Endothelial cell (in vitro differentiated cells): ENCODE data around the gene CGAS. TPM values are rescaled to one million over a fixed set of nuclear protein-coding genes. Genes with fewer than 3 reads are reported as not detected.

ENCODE experiments used
- DNase-seq: peaks from one replicate; pipeline ENCODE4 v3.0.0; 2021; ENCODE audit warnings: low spot score
- H3K27ac Mint-ChIP-seq: one replicate; pipeline ENCODE4 v1.8.0; 2021; ENCODE audit warnings: mixed read lengths, inconsistent platforms; ENCODE audit not compliant: unreplicated experiment
- H3K27me3 Mint-ChIP-seq: one replicate; pipeline ENCODE4 v1.8.0; 2021; ENCODE audit warnings: mild to moderate bottlenecking, moderate library complexity, mixed read lengths, inconsistent platforms; ENCODE audit not compliant: unreplicated experiment
- H3K36me3 Mint-ChIP-seq: one replicate; pipeline ENCODE4 v1.8.0; 2021; ENCODE audit warnings: mild to moderate bottlenecking, low read depth, mixed read lengths, inconsistent platforms; ENCODE audit not compliant: unreplicated experiment
- H3K4me1 Mint-ChIP-seq: one replicate; pipeline ENCODE4 v1.8.0; 2021; ENCODE audit warnings: mild to moderate bottlenecking, mixed read lengths, inconsistent platforms; ENCODE audit not compliant: unreplicated experiment
- H3K4me3 Mint-ChIP-seq: one replicate; pipeline ENCODE4 v1.8.0; 2021; ENCODE audit warnings: mild to moderate bottlenecking, mixed read lengths, inconsistent platforms; ENCODE audit not compliant: unreplicated experiment
- H3K9me3 Mint-ChIP-seq: one replicate; pipeline ENCODE4 v1.8.0; 2021; ENCODE audit warnings: mixed read lengths, inconsistent platforms; ENCODE audit not compliant: unreplicated experiment
- CTCF ChIP-seq: fragments of 200-600 bp; sonication (generic); IDR thresholded peaks from one replicate; pipeline ENCODE4 v1.5.0; 2021; ENCODE audit warnings: antibody characterized with exemption; ENCODE audit not compliant: unreplicated experiment
- total RNA-seq: library from RNA; stranded (reverse); fragmentation: NEBNext Ultra II Directional; extraction: Animal tissue kit (Norgen Biotek cat#: 25700); gene quantifications from one replicate; pipeline ENCODE4 v1.2.1, GENCODE V29; 2021; ENCODE audit not compliant: unreplicated experiment

The CGAS gene
- total RNA-seq, 1 donor from 2014 or later, result 1.8 TPM

- no peak for TF ChIP-seq CTCF
Observed at GRCh38 chr6:73435236-73435635, 16.9 kb downstream of the CGAS start.

GRCh38 chr6:73421534-73421933 lies 30.6 kb downstream of the CGAS start:
- Mint-ChIP-seq H3K27ac (no peak overlapping the region), H3K36me3 (no peaks in the 10 kb centered on the region), H3K4me1 (peaks cover 4% of the 10 kb centered on the region), H3K27me3 (no peaks in the 10 kb centered on the region), H3K9me3 (no peaks in the 10 kb centered on the region), H3K4me3 (no peak overlapping the region)
- DNase-seq, result no peak
- TF ChIP-seq CTCF, result no peak

More at GRCh38 chr6:73435236-73435635, 16.9 kb downstream of the CGAS start:
- Mint-ChIP-seq H3K36me3 (no peaks in the 10 kb centered on the region), H3K4me1 (no peaks in the 10 kb centered on the region), H3K27me3 (no peaks in the 10 kb centered on the region), H3K4me3 (no peak overlapping the region), H3K27ac (no peak overlapping the region), H3K9me3 (no peaks in the 10 kb centered on the region)
- DNase-seq, result no peak

GRCh38 chr6:73418081-73418741 lies 33.9 kb downstream of the CGAS start:
- H3K9me3 Mint-ChIP-seq, result no peaks in the 10 kb centered on the region
- DNase-seq, result no peak
- no peaks in the 10 kb centered on the region for H3K27me3 Mint-ChIP-seq
- H3K4me1 Mint-ChIP-seq, result peaks cover 4% of the 10 kb centered on the region
- H3K4me3 Mint-ChIP-seq, result no peak overlapping the region
- H3K36me3 Mint-ChIP-seq, result no peaks in the 10 kb centered on the region
- no peak overlapping the region for H3K27ac Mint-ChIP-seq
- TF ChIP-seq CTCF, result no peak

GRCh38 chr6:73413102-73413501 lies 39.0 kb downstream of the CGAS start:
- no peaks in the 10 kb centered on the region for H3K9me3 Mint-ChIP-seq
- H3K27ac Mint-ChIP-seq, result no peak overlapping the region

More at GRCh38 chr6:73413102-73413501, 39.0 kb downstream of the CGAS start:
- Mint-ChIP-seq H3K4me3 (no peak overlapping the region), H3K4me1 (peaks cover under 1% of the 10 kb centered on the region), H3K27me3 (no peaks in the 10 kb centered on the region), H3K36me3 (no peaks in the 10 kb centered on the region)
- no peak for DNase-seq
- TF ChIP-seq CTCF, result no peak
